Activated naive CD4-positive, alpha-beta T cell treated with Interleukin-2 at 50 U/mL for 16 hours (primary cell): Measurements from ENCODE around the gene PRICKLE3.

Experiments
- DNase-seq: peaks from one replicate; pipeline ENCODE4 v3.0.0-alpha.2; 2020

Gene PRICKLE3

GRCh38 chrX:49186125-49187027 is at the start of gene PRICKLE3:
TSS of gene PRICKLE3 (minus strand) at chrX:49186373. CDS start at chrX:49186297, 76 bp downstream.
- peak; percentile 75 for DNase-seq

GRCh38 chrX:49233887-49234555 is 47.8 kb upstream of the PRICKLE3 start:
- no peak for DNase-seq

GRCh38 chrX:49233176-49233575 is 47.0 kb upstream of the PRICKLE3 start, which contains the start of gene CACNA1F:
TSS of gene CACNA1F (minus strand) at chrX:49233340. CDS start at chrX:49233309, 31 bp downstream.
- DNase-seq: no peak

GRCh38 chrX:49232525-49232924 is 46.4 kb upstream of the PRICKLE3 start:
- no peak for DNase-seq

- no peak for DNase-seq
These were observed 45.3 kb upstream of the PRICKLE3 start for GRCh38 chrX:49231333-49232000.

GRCh38 chrX:49230500-49231232 is 44.5 kb upstream of the PRICKLE3 start:
- DNase-seq: peak; percentile 63

GRCh38 chrX:49228185-49228584 is 42.0 kb upstream of the PRICKLE3 start:
- DNase-seq: no peak

GRCh38 chrX:49227726-49228125 is 41.6 kb upstream of the PRICKLE3 start:
- no peak for DNase-seq

- no peak for DNase-seq
These were observed 40.8 kb upstream of the PRICKLE3 start for GRCh38 chrX:49226946-49227345.

GRCh38 chrX:49225858-49226257 is 39.7 kb upstream of the PRICKLE3 start:
- no peak for DNase-seq

- DNase-seq: no peak
These were observed 35.7 kb upstream of the PRICKLE3 start for GRCh38 chrX:49221868-49222267.

GRCh38 chrX:49220100-49220499 is 33.9 kb upstream of the PRICKLE3 start:
- DNase-seq: no peak

- DNase-seq: no peak
These were observed 28.9 kb upstream of the PRICKLE3 start for GRCh38 chrX:49214996-49215526.

- no peak for DNase-seq
These were observed 28.2 kb upstream of the PRICKLE3 start for GRCh38 chrX:49214416-49214815.

- no peak for DNase-seq
These were observed 26.7 kb upstream of the PRICKLE3 start for GRCh38 chrX:49212861-49213260.

GRCh38 chrX:49212209-49212608 is 26.0 kb upstream of the PRICKLE3 start:
- no peak for DNase-seq

GRCh38 chrX:49211074-49211473 is 24.9 kb upstream of the PRICKLE3 start:
- DNase-seq: no peak

GRCh38 chrX:49210406-49210805 is 24.2 kb upstream of the PRICKLE3 start:
- DNase-seq: no peak

- no peak for DNase-seq
These were observed 23.5 kb upstream of the PRICKLE3 start for GRCh38 chrX:49209434-49210251.

GRCh38 chrX:49208399-49208798 is 22.2 kb upstream of the PRICKLE3 start:
- no peak for DNase-seq

GRCh38 chrX:49206543-49206942 is 20.4 kb upstream of the PRICKLE3 start:
- DNase-seq: no peak

GRCh38 chrX:49205443-49205842 is 19.3 kb upstream of the PRICKLE3 start:
- DNase-seq: no peak
